ENCODE data around the gene RBM38.

Gene RBM38

DNA sequence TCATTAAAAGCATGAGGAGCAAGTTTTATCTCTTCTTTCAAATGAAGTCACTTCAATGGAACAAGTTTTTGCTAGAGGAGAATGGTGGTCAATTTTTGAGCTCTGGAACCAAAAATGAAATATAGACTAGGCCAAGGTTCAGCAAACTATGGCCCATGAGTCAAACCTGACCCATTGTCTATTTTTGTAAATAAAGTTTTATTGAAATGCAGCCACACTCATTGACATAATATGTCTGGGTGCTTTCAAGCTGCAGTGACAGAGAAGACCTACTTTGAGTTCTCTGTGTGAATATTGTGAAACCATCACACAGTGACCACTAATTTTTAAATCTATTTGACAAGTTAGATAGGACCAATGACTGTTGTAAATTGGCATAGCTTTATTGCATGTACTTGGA is 26.7 kb upstream of the RBM38 start:
- no peaks in the 10 kb centered on the region for H3K9me3 ChIP-seq (ENCODE audit: insufficient read depth, low read length)
- no peak overlapping the region for H3K4me3 ChIP-seq (ENCODE audit: low read length)
- no peak overlapping the region for H2AFZ ChIP-seq (ENCODE audit: low read depth, low read length)
- TF ChIP-seq EZH2phosphoT487 (IDR thresholded peaks at IDR 0.05; ENCODE audit: low read depth) = no peak
- TF ChIP-seq, protein P1, sequence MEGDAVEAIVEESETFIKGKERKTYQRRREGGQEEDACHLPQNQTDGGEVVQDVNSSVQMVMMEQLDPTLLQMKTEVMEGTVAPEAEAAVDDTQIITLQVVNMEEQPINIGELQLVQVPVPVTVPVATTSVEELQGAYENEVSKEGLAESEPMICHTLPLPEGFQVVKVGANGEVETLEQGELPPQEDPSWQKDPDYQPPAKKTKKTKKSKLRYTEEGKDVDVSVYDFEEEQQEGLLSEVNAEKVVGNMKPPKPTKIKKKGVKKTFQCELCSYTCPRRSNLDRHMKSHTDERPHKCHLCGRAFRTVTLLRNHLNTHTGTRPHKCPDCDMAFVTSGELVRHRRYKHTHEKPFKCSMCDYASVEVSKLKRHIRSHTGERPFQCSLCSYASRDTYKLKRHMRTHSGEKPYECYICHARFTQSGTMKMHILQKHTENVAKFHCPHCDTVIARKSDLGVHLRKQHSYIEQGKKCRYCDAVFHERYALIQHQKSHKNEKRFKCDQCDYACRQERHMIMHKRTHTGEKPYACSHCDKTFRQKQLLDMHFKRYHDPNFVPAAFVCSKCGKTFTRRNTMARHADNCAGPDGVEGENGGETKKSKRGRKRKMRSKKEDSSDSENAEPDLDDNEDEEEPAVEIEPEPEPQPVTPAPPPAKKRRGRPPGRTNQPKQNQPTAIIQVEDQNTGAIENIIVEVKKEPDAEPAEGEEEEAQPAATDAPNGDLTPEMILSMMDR (IDR thresholded peaks at IDR 0.05; ENCODE audit: low read depth, low read length) = no peak
- H3K27me3 ChIP-seq (ENCODE audit: low read depth, low read length) = no peaks in the 10 kb centered on the region
- no peak overlapping the region for H3K4me2 ChIP-seq (ENCODE audit: low read length)
- H3K4me1 ChIP-seq (ENCODE audit: low read length) = no peaks in the 10 kb centered on the region
- peaks cover 20% of the 10 kb centered on the region for H3K79me2 ChIP-seq (ENCODE audit: low read length)
- H3K9ac ChIP-seq (ENCODE audit: low read length) = no peak overlapping the region
- no peak overlapping the region for H3K27ac ChIP-seq (ENCODE audit: low read length)
- H3K36me3 ChIP-seq (replicated peaks; ENCODE audit: low read depth, low read length) = peaks cover 80% of the 10 kb centered on the region
- H4K20me1 ChIP-seq (ENCODE audit: insufficient read depth, low read length) = peaks cover 7% of the 10 kb centered on the region; the same call in 1 of the 2 replicates

DNA sequence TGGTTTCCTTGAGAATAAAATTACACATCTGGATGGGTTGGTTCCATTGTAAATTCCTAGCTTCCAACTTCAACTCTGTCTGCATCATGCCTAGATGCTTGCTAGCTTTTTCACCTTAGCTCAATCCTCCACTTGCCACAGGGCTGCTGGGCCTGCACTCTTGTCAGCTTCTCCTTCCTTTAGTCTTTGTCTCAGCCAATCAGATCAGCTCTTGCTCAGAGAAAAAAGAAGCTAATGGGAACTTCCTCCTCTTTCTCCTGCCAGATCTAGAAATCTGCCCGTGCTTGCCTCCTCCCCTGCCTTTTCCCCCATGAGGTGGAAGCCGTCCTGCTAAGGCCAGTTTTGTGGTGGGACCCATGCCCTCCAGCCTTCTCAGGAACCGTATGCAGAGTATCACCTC is 21.6 kb upstream of the RBM38 start:
- Histone ChIP-seq H2AFZ (ENCODE audit: low read depth, low read length) (no peak overlapping the region), H3K9me3 (ENCODE audit: insufficient read depth, low read length) (no peaks in the 10 kb centered on the region), H3K4me1 (ENCODE audit: low read length) (no peaks in the 10 kb centered on the region), H3K4me3 (ENCODE audit: low read length) (no peak overlapping the region), H3K27me3 (ENCODE audit: low read depth, low read length) (no peaks in the 10 kb centered on the region), H4K20me1 (ENCODE audit: insufficient read depth, low read length) (0 out of 2 replicates have a peak, but pooled peaks cover 7% of the 10 kb centered on the region), H3K79me2 (ENCODE audit: low read length) (no peaks in the 10 kb centered on the region), H3K9ac (ENCODE audit: low read length) (no peak overlapping the region), H3K27ac (ENCODE audit: low read length) (no peak overlapping the region), H3K4me2 (ENCODE audit: low read length) (no peak overlapping the region), H3K36me3 (replicated peaks; ENCODE audit: low read depth, low read length) (peaks cover 86% of the 10 kb centered on the region)
- TF ChIP-seq, protein P1 (IDR thresholded peaks at IDR 0.05; ENCODE audit: low read depth, low read length) = no peak
- TF ChIP-seq EZH2phosphoT487 (IDR thresholded peaks at IDR 0.05; ENCODE audit: low read depth) = no peak

DNA sequence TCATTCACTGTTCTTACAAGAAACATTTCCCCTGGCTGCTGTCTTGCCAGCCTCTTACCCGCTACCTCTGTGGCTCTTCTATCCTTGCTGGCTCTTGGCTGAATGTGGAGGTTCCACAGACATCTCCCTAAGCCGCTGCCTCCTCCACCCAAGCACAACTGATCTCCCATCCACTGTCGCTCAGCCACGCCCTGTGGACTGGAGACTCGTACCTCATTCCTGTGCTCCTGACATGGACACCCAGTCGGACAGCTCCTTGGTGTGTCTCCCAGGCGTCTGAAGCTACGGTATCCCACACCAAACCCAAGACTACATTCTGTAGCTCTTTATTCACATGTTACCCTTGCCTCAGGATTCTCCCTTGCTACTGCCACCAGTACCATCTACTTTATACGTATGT is 20.9 kb upstream of the RBM38 start:
- Histone ChIP-seq H4K20me1 (ENCODE audit: insufficient read depth, low read length) (0 out of 2 replicates have a peak, but pooled peaks cover 10% of the 10 kb centered on the region), H3K9ac (ENCODE audit: low read length) (no peak overlapping the region), H3K79me2 (ENCODE audit: low read length) (no peaks in the 10 kb centered on the region), H3K9me3 (ENCODE audit: insufficient read depth, low read length) (no peaks in the 10 kb centered on the region), H3K36me3 (replicated peaks; ENCODE audit: low read depth, low read length) (peaks cover 89% of the 10 kb centered on the region), H3K27ac (ENCODE audit: low read length) (no peak overlapping the region), H3K4me3 (ENCODE audit: low read length) (no peak overlapping the region), H3K4me2 (ENCODE audit: low read length) (no peak overlapping the region), H3K27me3 (ENCODE audit: low read depth, low read length) (no peaks in the 10 kb centered on the region), H2AFZ (ENCODE audit: low read depth, low read length) (no peak overlapping the region), H3K4me1 (ENCODE audit: low read length) (no peaks in the 10 kb centered on the region)
- TF ChIP-seq, protein P1 (IDR thresholded peaks at IDR 0.05; ENCODE audit: low read depth, low read length) = no peak
- TF ChIP-seq EZH2phosphoT487 (IDR thresholded peaks at IDR 0.05; ENCODE audit: low read depth) = no peak

DNA sequence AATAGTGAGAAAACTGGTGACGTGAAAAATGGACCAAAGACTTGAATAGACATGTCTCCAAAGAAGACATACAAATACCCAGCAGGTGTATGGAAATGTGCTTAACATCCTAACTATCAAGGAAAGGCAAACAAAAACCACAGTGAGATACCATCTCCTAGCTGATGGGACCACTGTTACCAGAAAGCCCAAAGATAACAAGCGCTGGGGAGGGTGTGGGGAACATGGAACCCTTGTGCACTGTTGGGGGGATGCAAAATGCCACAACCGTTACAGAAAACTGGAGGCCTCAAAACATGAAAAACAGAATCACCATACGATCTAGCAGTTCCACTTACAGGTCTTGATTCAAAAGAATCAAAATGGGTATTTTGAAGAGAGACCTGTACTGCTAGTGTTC is 19.8 kb upstream of the RBM38 start:
- Histone ChIP-seq H3K27me3 (ENCODE audit: low read depth, low read length) (no peaks in the 10 kb centered on the region), H3K4me2 (ENCODE audit: low read length) (no peak overlapping the region), H4K20me1 (ENCODE audit: insufficient read depth, low read length) (0 out of 2 replicates have a peak, but pooled peaks cover 10% of the 10 kb centered on the region), H3K4me3 (ENCODE audit: low read length) (no peak overlapping the region), H3K4me1 (ENCODE audit: low read length) (no peaks in the 10 kb centered on the region), H2AFZ (ENCODE audit: low read depth, low read length) (no peak overlapping the region), H3K9me3 (ENCODE audit: insufficient read depth, low read length) (no peaks in the 10 kb centered on the region), H3K36me3 (replicated peaks; ENCODE audit: low read depth, low read length) (peaks cover 90% of the 10 kb centered on the region), H3K9ac (ENCODE audit: low read length) (no peak overlapping the region), H3K79me2 (ENCODE audit: low read length) (no peaks in the 10 kb centered on the region), H3K27ac (ENCODE audit: low read length) (no peak overlapping the region)
- TF ChIP-seq, protein P1 (IDR thresholded peaks at IDR 0.05; ENCODE audit: low read depth, low read length) = no peak
- no peak for TF ChIP-seq EZH2phosphoT487 (IDR thresholded peaks at IDR 0.05; ENCODE audit: low read depth)
